ENCODE measurements around the gene RNLS.

DNA sequence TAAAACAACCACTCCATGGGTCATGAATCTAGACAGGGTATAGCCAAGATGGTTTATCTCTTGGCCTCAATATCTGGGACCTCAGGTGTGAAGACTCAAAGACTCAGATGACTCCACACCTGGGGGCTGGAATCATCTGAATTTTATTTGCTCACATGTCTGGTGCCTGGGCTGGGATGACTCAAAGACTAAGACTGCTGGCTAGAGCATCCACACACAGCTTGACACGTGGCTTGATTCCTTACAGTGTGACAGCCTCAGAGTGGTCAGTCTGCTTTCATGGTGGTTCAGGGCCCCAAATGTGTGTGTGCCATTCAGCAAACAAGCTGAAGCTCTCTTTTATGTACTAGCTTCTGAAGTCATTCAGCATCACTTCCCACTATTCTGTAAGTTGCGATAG, 333.7 kb downstream of the RNLS start:
- TF ChIP-seq CTCF (IDR thresholded peaks at IDR 0.05; ENCODE audit: low read length) (no peak), EZH2 (IDR thresholded peaks at IDR 0.05; ENCODE audit: borderline replicate concordance, low read length) (no peak)

Measured in OCI-LY1 (cell line).